Measurements from ENCODE around the gene HHLA2.
"Not testable (repeated sequence)": the region's sequence is repeated elsewhere in the genome, so short reads cannot be mapped to it uniquely, and the experiment has no call there.

The HHLA2 gene

DNA sequence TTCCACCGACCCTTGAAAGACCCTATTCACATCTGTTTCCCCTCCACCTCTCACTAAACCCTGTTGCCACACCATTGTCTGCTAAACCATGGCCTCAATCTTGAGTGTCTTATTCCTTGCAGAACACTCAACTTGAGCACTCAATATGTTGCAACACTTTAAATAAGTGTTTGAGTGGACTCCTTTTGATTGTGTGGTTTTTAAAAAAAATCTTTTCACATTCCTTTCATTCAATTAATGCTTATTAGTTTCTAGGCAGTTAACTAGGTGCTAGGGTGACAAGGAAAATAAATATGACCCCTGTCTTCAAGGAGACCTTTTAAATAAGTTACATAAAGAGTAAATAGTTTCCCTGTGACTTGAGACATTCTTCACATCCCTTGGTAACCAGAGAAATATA lies 13.3 kb upstream of the HHLA2 start:
- no peak overlapping the region for H3K4me3 ChIP-seq (ENCODE audit: low read length)
- no peaks in the 10 kb centered on the region for H3K4me1 ChIP-seq (ENCODE audit: control insufficient read depth, insufficient read depth, low read length)
- no peak for DNase-seq (ENCODE audit: low read depth, low spot score)
- no peaks in the 10 kb centered on the region for H3K36me3 ChIP-seq (ENCODE audit: control insufficient read depth, insufficient read depth, low read length)
- no peaks in the 10 kb centered on the region for H3K27me3 ChIP-seq (ENCODE audit: control insufficient read depth, insufficient read depth, low read length)
- H3K9me3 ChIP-seq (ENCODE audit: control insufficient read depth, insufficient read depth, low read length), result no peaks in the 10 kb centered on the region; the same call in 1 of the 2 replicates
- no peak overlapping the region for H3K27ac ChIP-seq (ENCODE audit: low read length)
- no CpG with 5 or more reads among the region's 1 CpG for whole genome bisulfite sequencing (ENCODE audit: insufficient coverage, insufficient read length)

DNA sequence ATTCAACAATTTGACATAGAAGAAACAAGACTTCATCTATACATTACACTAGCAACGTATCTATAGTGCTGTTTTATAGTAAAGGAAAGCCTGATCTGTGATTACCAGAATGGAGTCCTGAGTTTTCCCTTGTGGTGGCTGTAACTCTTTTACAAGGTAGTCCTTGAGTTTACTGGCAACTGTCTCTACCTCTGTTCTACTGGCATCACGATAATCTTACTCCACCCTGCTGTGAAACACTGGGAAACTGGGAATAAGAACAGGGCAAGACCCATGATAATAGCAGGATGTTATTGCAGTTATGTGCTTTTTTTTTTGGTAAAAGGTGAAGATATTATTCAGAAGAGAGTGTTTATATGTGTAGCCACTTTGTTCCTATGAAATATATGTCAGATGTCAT lies 12.4 kb upstream of the HHLA2 start:
- Histone ChIP-seq H3K4me3 (ENCODE audit: low read length) (no peak overlapping the region), H3K9me3 (ENCODE audit: control insufficient read depth, insufficient read depth, low read length) (no peaks in the 10 kb centered on the region), H3K27ac (ENCODE audit: low read length) (no peak overlapping the region), H3K36me3 (ENCODE audit: control insufficient read depth, insufficient read depth, low read length) (no peaks in the 10 kb centered on the region), H3K4me1 (ENCODE audit: control insufficient read depth, insufficient read depth, low read length) (no peaks in the 10 kb centered on the region), H3K27me3 (ENCODE audit: control insufficient read depth, insufficient read depth, low read length) (no peaks in the 10 kb centered on the region)
- DNase-seq (ENCODE audit: low read depth, low spot score), result no peak
- WGBS (ENCODE audit: insufficient coverage, insufficient read length), result no CpG with 5 or more reads among the region's 2 CpGs

DNA sequence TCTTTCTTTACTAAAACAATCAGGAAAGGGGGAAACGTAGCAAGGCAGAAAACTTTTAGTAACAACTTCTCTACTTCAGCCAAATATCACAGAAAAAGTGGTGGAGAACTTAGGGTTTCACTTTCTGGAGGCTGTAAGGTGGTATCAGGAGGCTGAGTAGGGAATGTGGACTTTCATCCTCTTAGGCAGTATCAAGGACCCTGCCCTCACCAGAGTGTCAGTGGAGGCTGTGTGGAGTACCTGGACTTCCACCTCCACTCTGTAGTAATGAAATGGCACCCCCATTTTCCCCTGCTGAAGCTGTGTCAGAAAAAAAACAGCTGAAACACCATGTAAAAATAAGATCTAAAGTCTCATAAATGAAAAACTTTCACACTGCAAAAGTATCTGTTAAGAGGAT lies 11.2 kb upstream of the HHLA2 start:
- H3K9me3 ChIP-seq (ENCODE audit: control insufficient read depth, insufficient read depth, low read length), result no peaks in the 10 kb centered on the region
- H3K36me3 ChIP-seq (ENCODE audit: control insufficient read depth, insufficient read depth, low read length), result no peaks in the 10 kb centered on the region
- DNase-seq (ENCODE audit: low read depth, low spot score), result no peak
- WGBS (ENCODE audit: insufficient coverage, insufficient read length), result no CpG with 5 or more reads among the region's 1 CpG
- H3K27me3 ChIP-seq (ENCODE audit: control insufficient read depth, insufficient read depth, low read length), result no peaks in the 10 kb centered on the region
- H3K27ac ChIP-seq (ENCODE audit: low read length), result no peak overlapping the region
- no peak overlapping the region for H3K4me3 ChIP-seq (ENCODE audit: low read length)
- no peaks in the 10 kb centered on the region for H3K4me1 ChIP-seq (ENCODE audit: control insufficient read depth, insufficient read depth, low read length)

DNA sequence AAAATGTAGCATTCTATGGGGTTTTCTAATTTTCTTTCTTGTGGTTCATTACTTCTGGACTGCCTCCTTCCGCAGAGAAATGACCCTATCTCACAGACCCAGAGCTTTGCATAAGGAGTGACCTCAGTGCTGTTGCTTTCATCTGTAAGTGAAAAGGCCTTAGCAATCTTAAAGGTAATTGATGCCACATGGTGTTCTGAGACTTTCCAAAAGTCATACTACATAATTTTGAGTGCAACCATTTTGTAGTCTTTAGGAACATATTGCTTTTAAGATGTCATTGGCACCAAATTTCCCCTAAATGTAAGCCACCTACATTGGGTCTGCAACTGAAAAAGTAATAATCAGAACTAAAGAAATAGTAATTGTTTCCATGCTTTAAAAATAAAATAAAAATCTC lies 9.2 kb upstream of the HHLA2 start:
- DNase-seq (ENCODE audit: low read depth, low spot score), result no peak
- H3K36me3 ChIP-seq (ENCODE audit: control insufficient read depth, insufficient read depth, low read length), result no peaks in the 10 kb centered on the region
- no peak overlapping the region for H3K27ac ChIP-seq (ENCODE audit: low read length)
- WGBS (ENCODE audit: insufficient coverage, insufficient read length), result no CpG with 5 or more reads among the region's 1 CpG
- no peak overlapping the region for H3K4me3 ChIP-seq (ENCODE audit: low read length)
- H3K4me1 ChIP-seq (ENCODE audit: control insufficient read depth, insufficient read depth, low read length), result no peaks in the 10 kb centered on the region
- no peaks in the 10 kb centered on the region for H3K9me3 ChIP-seq (ENCODE audit: control insufficient read depth, insufficient read depth, low read length)
- H3K27me3 ChIP-seq (ENCODE audit: control insufficient read depth, insufficient read depth, low read length), result no peaks in the 10 kb centered on the region

DNA sequence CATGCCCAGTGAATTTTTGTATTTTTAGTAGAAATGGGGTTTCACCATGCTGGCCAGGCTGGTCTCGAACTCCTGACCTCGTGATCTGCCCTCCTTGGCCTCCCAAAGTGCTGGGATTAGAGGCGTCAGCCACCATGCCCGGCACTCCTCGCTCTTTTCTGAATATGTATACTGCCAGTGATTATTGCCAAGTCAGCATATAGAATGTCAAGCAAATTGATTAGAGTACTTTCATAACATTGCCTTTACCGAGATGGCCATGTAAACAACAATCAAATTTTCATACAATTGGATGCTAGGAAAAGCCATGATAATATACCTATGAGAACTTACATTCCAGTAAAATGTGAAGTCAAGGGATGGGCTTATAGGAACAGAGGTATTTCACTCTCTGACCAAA lies 8.2 kb upstream of the HHLA2 start:
- WGBS (ENCODE audit: insufficient coverage, insufficient read length), result no CpG with 5 or more reads among the region's 6 CpGs
- not testable (repeated sequence) for DNase-seq (ENCODE audit: low read depth, low spot score); H3K27ac ChIP-seq (ENCODE audit: low read length)

DNA sequence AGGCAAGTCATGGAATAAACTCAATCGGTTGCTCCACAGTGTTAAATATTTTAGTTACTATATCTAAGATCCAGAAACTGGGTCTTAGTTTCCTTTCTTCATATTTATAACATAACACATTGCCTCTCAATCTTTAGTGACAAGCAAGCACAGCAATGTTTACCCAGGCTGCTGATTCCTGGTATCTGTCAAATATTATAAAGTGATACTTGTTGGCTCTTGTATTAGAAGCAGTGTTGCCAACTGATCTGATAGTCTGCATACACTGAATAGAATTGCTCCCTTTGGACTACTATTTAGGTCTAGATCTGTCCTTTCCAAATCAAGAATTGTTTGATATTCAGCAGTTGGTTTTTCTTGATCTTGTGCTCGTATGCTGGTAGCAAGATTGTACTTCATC lies 7.2 kb upstream of the HHLA2 start:
- DNase-seq (ENCODE audit: low read depth, low spot score), result no peak
- Histone ChIP-seq H3K4me3 (ENCODE audit: low read length) (no peak overlapping the region), H3K36me3 (ENCODE audit: control insufficient read depth, insufficient read depth, low read length) (no peaks in the 10 kb centered on the region), H3K27me3 (ENCODE audit: control insufficient read depth, insufficient read depth, low read length) (no peaks in the 10 kb centered on the region), H3K4me1 (ENCODE audit: control insufficient read depth, insufficient read depth, low read length) (no peaks in the 10 kb centered on the region), H3K9me3 (ENCODE audit: control insufficient read depth, insufficient read depth, low read length) (no peaks in the 10 kb centered on the region), H3K27ac (ENCODE audit: low read length) (no peak overlapping the region)
- no CpG with 5 or more reads among the region's 2 CpGs for WGBS (ENCODE audit: insufficient coverage, insufficient read length)

More for the DNA sequence above, 8.2 kb upstream of the HHLA2 start:
- not testable (repeated sequence) for H3K9me3 ChIP-seq (ENCODE audit: control insufficient read depth, insufficient read depth, low read length); H3K4me3 ChIP-seq (ENCODE audit: low read length); H3K27me3 ChIP-seq (ENCODE audit: control insufficient read depth, insufficient read depth, low read length); H3K4me1 ChIP-seq (ENCODE audit: control insufficient read depth, insufficient read depth, low read length); H3K36me3 ChIP-seq (ENCODE audit: control insufficient read depth, insufficient read depth, low read length)

DNA sequence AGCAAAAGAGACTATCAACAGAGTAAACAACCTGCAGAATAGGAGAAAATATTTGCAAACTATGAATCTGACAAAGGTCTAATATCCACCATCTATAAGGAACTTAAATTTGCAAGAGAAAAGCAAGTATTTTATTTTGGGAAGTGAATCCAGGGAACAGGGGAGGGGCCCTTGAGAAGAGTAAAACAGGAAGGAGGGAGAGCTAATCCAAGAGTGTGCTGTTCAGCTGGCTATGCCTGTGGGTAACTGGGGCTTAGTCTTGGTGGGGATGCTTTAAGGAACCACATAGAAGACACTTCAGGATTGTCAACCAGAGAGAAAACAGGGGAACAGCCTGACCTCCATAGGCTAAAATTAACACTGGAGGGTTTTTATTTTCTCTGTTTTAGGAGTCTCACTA lies 3.9 kb upstream of the HHLA2 start:
- no peak overlapping the region for H3K27ac ChIP-seq (ENCODE audit: low read length)
- no peaks in the 10 kb centered on the region for H3K4me1 ChIP-seq (ENCODE audit: control insufficient read depth, insufficient read depth, low read length)
- DNase-seq (ENCODE audit: low read depth, low spot score), result no peak

DNA sequence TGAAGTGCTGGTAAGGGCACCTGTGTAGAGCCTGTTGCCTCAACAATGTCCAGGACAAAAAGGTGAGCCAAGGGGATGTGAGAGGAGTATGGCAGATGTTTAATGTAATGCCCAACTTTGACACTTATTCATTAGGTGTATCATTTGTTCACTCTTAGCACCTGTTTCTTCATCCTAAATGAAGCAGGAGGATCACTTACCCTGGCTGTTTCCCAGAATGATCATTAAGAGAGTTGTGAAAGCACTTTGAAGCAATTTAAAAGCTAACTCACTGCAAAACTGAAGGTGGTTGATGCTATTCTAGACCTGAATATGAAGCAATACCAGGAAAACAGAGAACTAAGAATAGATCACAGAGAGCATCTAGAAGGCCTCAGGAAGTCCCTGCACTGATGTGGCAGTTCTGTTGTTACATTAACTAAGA lies 3.4 kb upstream of the HHLA2 start:
- H3K27ac ChIP-seq (ENCODE audit: low read length), result no peak overlapping the region

More for the DNA sequence above, 3.9 kb upstream of the HHLA2 start:
- Histone ChIP-seq H3K36me3 (ENCODE audit: control insufficient read depth, insufficient read depth, low read length) (no peaks in the 10 kb centered on the region), H3K27me3 (ENCODE audit: control insufficient read depth, insufficient read depth, low read length) (no peaks in the 10 kb centered on the region), H3K9me3 (ENCODE audit: control insufficient read depth, insufficient read depth, low read length) (no peaks in the 10 kb centered on the region), H3K4me3 (ENCODE audit: low read length) (no peak overlapping the region)

DNA sequence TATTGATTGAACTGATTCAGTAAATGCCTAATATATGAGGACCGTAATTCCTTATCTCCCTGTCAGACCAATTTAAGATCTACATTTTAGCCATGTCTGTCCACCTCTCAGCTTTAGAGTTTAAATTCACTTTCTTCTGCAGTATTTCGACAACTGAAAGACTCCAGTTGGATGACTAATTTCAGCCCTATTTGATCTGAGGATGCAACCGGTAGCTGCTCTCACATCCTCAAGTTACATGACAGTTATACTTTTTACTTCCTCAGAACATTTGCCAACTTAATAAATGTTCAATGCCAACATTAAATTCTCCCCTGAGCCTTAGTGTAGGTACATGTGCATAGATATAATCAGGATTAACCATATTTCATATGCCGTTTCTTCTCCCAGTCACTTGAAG lies 2.5 kb upstream of the HHLA2 start:
- no peaks in the 10 kb centered on the region for H3K36me3 ChIP-seq (ENCODE audit: control insufficient read depth, insufficient read depth, low read length)
- H3K27ac ChIP-seq (ENCODE audit: low read length), result no peak overlapping the region
- DNase-seq (ENCODE audit: low read depth, low spot score), result no peak
- WGBS (ENCODE audit: insufficient coverage, insufficient read length), result no CpG with 5 or more reads among the region's 4 CpGs
- no peaks in the 10 kb centered on the region for H3K27me3 ChIP-seq (ENCODE audit: control insufficient read depth, insufficient read depth, low read length)
- no peaks in the 10 kb centered on the region for H3K9me3 ChIP-seq (ENCODE audit: control insufficient read depth, insufficient read depth, low read length)
- H3K4me3 ChIP-seq (ENCODE audit: low read length), result no peak overlapping the region
- H3K4me1 ChIP-seq (ENCODE audit: control insufficient read depth, insufficient read depth, low read length), result no peaks in the 10 kb centered on the region

More for the DNA sequence above, 3.4 kb upstream of the HHLA2 start:
- Histone ChIP-seq H3K36me3 (ENCODE audit: control insufficient read depth, insufficient read depth, low read length) (no peaks in the 10 kb centered on the region), H3K9me3 (ENCODE audit: control insufficient read depth, insufficient read depth, low read length) (no peaks in the 10 kb centered on the region), H3K4me3 (ENCODE audit: low read length) (no peak overlapping the region), H3K4me1 (ENCODE audit: control insufficient read depth, insufficient read depth, low read length) (no peaks in the 10 kb centered on the region), H3K27me3 (ENCODE audit: control insufficient read depth, insufficient read depth, low read length) (no peaks in the 10 kb centered on the region)
- no peak for DNase-seq (ENCODE audit: low read depth, low spot score)

DNA sequence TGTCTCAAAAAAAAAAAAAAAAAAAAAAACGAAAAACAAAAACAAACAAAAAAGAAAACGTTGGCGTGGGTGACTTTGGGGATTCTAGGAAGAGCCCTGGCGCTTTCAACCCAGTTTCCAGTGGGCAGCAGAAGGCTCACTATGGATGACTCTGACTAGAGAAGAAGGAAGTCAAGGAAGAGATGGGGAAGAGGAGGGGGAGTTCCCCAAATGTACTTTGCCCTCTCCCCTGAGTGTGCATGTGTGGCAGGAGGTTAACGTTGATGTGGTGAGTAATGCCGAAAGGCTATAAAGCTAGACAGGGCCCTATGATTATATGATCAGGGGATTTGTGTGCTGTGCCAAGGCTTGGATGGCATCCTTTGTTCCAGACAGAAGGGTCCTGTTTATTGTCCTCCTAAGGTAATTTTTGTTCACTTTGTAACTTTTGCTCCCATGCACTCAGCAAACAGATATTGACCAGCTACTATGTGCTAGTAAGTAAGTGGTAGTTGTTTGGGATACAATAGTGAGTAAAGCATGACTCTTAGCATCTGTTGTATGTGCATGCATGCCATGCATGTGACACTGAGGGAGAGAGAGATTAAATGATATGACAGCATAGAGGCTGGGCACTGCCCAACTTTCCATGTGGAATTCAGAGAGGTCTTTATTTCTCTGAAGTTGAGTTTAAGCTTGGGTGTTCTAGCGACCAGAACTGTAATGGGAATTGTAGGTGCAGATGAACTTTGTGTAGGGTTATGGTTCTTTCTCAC lies 750 bp upstream of the HHLA2 start:
- Histone ChIP-seq H3K9me3 (ENCODE audit: control insufficient read depth, insufficient read depth, low read length) (no peaks in the 10 kb centered on the region), H3K27me3 (ENCODE audit: control insufficient read depth, insufficient read depth, low read length) (no peaks in the 10 kb centered on the region), H3K4me3 (ENCODE audit: low read length) (no peak overlapping the region), H3K4me1 (ENCODE audit: control insufficient read depth, insufficient read depth, low read length) (no peaks in the 10 kb centered on the region), H3K36me3 (ENCODE audit: control insufficient read depth, insufficient read depth, low read length) (no peaks in the 10 kb centered on the region), H3K27ac (ENCODE audit: low read length) (no peak overlapping the region)
- WGBS (ENCODE audit: insufficient coverage, insufficient read length), result no CpG with 5 or more reads among the region's 7 CpGs
- no peak for DNase-seq (ENCODE audit: low read depth, low spot score)

DNA sequence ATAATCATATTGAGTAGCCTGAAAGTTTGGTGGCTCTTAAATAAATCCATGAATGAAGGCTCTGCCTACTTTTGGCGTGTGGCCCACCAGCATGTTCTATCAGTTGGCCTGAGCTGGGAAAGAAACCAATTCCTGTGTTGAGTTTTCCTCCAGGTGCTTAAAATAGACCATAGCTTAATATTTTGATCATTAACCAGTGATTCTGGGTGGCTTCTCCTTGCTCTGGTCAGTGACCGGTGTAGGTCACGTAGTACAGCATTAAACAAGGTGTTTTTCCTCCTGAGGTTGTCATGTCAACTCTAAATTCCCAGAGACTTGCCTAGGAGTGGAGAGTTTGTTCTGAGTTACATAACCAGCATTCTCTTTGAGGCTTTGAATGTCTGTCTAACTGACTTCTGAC lies 1.3 kb downstream of the HHLA2 start:
- no CpG with 5 or more reads among the region's 3 CpGs for WGBS (ENCODE audit: insufficient coverage, insufficient read length)
- H3K4me3 ChIP-seq (ENCODE audit: low read length), result no peak overlapping the region
- H3K27ac ChIP-seq (ENCODE audit: low read length), result no peak overlapping the region
- no peaks in the 10 kb centered on the region for H3K27me3 ChIP-seq (ENCODE audit: control insufficient read depth, insufficient read depth, low read length)
- H3K36me3 ChIP-seq (ENCODE audit: control insufficient read depth, insufficient read depth, low read length), result no peaks in the 10 kb centered on the region
- no peaks in the 10 kb centered on the region for H3K4me1 ChIP-seq (ENCODE audit: control insufficient read depth, insufficient read depth, low read length)
- H3K9me3 ChIP-seq (ENCODE audit: control insufficient read depth, insufficient read depth, low read length), result no peaks in the 10 kb centered on the region
- DNase-seq (ENCODE audit: low read depth, low spot score), result no peak
